ENCODE data around the gene PAWR.

GRCh38 chr12:79547735-79548609 is 142.8 kb downstream of the PAWR start:
- TF ChIP-seq EZH2phosphoT487 (IDR thresholded peaks at IDR 0.05) = no peak
- peak; percentile 86 for TF ChIP-seq CTCF (IDR thresholded peaks at IDR 0.05)

All from neural progenitor cell (in vitro differentiated cells).